ENCODE data around the gene TP63.

Gene TP63

DNA sequence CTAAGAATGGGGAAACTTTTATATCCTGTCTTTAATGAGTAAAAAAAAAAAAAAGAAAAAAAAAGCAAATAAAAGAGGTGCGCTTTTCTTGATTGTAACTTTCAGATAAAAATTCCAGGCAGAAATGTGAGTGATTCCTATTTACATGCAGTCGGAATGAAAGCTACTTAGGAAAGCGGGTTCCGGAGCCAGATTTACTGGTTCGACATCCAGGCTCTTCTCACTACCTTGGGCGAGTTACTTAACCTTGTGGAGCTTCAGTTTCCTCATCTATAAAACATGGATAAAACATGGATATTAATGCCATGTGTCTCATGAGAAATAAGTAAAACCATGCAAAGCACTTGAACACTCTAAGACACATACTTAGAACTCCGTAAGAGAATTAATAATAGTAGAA lies 169.2 kb downstream of the TP63 start:
- ChIA-PET CTCF (interaction anchor here (1.9 to 2.3 kb wide), 2 partner anchors 9 to 10 kb away, joined by 4 to 7 read pairs; no protein-coding TSS in a partner anchor), POLR2A (no interaction called here)
- TF ChIP-seq, protein P1, sequence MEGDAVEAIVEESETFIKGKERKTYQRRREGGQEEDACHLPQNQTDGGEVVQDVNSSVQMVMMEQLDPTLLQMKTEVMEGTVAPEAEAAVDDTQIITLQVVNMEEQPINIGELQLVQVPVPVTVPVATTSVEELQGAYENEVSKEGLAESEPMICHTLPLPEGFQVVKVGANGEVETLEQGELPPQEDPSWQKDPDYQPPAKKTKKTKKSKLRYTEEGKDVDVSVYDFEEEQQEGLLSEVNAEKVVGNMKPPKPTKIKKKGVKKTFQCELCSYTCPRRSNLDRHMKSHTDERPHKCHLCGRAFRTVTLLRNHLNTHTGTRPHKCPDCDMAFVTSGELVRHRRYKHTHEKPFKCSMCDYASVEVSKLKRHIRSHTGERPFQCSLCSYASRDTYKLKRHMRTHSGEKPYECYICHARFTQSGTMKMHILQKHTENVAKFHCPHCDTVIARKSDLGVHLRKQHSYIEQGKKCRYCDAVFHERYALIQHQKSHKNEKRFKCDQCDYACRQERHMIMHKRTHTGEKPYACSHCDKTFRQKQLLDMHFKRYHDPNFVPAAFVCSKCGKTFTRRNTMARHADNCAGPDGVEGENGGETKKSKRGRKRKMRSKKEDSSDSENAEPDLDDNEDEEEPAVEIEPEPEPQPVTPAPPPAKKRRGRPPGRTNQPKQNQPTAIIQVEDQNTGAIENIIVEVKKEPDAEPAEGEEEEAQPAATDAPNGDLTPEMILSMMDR (IDR thresholded peaks at IDR 0.05; ENCODE audit: control extremely low read depth, extremely low read depth, low read depth, missing control alignments): no peak
- DNase-seq (ENCODE audit: extremely low spot score): no peak

DNA sequence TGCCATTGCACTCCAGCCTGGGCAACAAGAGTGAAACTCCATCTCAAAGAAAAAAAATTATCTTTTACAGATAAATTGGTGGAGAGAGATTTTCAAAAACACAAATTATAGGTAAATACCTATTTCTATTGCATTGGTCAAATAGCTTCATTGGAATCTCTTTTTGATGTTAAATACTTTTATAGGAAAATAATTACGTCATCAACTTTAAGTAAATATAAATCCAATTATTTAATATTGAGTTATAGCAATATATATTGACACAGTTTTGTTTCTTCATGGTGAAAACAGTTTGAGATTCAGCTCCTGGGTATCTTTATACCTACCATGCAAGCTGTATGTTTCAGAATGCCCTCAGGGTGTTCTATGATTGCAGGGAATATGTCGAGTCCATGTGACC lies 172.1 kb downstream of the TP63 start:
- TF ChIP-seq, protein P1 (IDR thresholded peaks at IDR 0.05; ENCODE audit: control extremely low read depth, extremely low read depth, low read depth, missing control alignments): no peak
- no peak for DNase-seq (ENCODE audit: extremely low spot score)
- ChIA-PET CTCF (interaction anchor here (0.8 to 1.9 kb wide), 3 partner anchors 17 to 25 kb away, joined by 3 to 4 read pairs (median 4); no protein-coding TSS in a partner anchor), POLR2A (no interaction called here)

DNA sequence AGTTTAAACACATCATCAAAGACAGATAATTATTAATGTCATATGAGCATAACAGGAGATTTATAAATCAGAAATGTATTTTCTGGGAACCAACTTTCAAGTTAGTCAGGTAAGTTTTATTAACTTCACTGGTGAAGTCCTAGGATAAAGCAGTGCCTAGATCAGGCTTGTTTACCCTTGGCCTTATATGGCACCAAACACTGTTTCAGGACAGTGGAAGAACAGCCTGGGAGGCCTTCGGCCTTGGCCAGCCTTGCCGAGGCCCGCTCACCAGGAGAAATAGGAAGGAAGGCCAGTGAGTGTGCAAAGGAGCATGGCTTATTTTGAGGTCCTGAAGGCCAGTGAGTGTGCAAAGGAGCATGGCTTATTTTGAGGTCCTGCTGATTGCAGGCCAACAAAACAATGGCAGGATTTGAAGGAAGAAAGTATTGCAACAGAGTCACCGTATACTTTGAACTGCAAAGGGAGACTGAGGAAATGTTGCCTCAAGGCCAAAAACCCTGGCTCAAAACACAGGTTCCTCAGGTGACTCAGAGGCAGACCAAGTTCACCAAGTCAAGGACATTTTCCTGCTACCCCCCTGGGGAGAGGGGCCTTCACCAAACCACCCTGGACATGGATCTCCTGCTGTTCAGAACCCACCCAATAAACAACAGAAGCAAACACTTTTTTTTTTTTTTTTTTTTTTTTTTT lies 174.3 kb downstream of the TP63 start:
- CTCF ChIA-PET: no interaction called here

DNA sequence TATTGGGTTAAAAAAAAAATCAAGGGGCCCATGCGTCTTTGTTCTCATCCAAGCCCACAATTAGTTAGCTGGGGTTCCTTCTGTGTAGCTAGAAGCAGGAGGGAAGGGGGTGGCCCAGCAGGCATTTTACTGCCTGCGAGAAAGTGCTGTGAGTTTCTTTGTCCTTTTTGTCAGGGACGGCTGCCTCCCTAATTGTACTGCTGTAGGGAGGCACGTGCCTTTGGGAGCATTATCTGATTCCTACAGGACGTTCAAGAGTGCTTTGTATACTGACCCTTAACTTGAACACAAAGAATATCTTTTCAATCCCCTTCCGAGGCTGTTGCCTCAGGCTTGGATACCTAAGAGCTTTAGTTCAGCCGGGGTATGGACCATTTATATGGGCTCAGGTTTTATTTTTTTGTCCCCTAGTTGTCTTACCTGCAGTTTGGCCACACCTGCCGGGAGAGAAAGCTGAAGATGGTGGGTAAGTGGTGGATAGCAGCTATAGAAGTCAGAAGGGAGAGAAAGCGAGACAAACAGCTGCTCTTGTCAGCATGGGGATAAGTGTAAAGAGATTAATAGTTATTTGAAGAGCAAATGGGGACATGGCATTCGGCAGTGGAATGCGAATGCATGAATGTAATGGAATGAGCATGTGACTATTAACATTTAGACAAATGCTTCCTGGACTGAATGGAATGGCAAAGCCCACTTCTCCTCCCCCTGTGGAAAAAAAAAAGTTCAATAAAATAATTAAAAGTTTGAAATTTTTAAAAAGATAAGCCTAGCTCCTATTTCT lies 175.2 kb downstream of the TP63 start:
- ChIA-PET CTCF (interaction anchor here (0.7 to 1.5 kb wide), 2 partner anchors 9 kb away, joined by 3 to 4 read pairs; no protein-coding TSS in a partner anchor), POLR2A (no interaction called here)
- TF ChIP-seq, protein P1 (IDR thresholded peaks at IDR 0.05; ENCODE audit: control extremely low read depth, extremely low read depth, low read depth, missing control alignments): no peak
- DNase-seq (ENCODE audit: extremely low spot score): no peak

More for the DNA sequence above, 174.3 kb downstream of the TP63 start:
- TF ChIP-seq, protein P1 (IDR thresholded peaks at IDR 0.05; ENCODE audit: control extremely low read depth, extremely low read depth, low read depth, missing control alignments): no peak
- DNase-seq (ENCODE audit: extremely low spot score): no peak
- POLR2A ChIA-PET: no interaction called here

DNA sequence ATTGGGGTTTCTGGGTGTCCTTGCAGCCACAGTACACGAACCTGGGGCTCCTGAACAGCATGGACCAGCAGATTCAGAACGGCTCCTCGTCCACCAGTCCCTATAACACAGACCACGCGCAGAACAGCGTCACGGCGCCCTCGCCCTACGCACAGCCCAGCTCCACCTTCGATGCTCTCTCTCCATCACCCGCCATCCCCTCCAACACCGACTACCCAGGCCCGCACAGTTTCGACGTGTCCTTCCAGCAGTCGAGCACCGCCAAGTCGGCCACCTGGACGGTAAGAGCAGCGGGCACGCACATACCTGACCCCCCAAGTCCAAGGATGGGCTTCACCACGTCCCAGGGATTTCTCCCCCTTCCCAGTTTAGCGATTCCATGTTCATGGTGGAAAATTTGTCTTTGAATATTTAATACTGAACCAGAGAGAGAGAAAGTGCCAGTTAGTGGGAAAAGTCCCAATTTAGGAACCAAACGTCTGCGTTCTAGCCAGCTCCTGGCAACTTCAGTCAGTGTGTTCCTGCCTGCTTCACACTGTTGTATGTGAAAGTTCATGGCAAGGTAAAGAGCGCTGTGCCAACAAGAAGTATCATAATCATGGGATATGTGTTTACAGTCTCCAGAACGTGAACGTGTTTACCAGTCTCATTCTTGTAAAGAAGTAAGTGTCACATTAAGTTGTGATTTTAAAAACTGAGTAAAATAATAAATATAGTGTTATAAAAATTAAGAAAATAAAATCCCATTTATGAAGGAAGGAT lies 177.2 kb downstream of the TP63 start:
- CTCF ChIA-PET: no interaction called here
- POLR2A ChIA-PET: no interaction called here
- no peak for DNase-seq (ENCODE audit: extremely low spot score)
- TF ChIP-seq, protein P1 (IDR thresholded peaks at IDR 0.05; ENCODE audit: control extremely low read depth, extremely low read depth, low read depth, missing control alignments): no peak

DNA sequence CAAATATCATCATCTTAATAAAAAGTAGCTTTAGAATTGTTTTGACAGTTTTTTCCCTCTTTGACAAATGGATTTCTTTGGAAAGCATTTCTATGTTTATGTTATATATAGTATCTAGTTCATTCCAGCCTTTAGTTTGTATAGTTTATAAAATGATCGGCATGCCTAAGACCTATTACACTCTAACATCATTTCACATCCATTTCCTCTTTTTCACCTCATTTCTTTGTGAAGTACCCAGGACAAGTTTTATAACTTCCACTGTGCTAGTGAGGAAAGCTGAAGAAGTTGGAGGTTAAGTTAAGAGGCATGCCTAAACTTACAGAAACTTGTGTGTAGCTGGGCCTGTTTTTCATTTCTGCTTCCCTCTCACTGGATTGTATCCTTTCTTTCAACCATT lies 178.4 kb downstream of the TP63 start:
- ChIA-PET CTCF (interaction anchor here (0.9 to 1.5 kb wide), 2 partner anchors 10 to 19 kb away, joined by 3 to 4 read pairs; no protein-coding TSS in a partner anchor), POLR2A (no interaction called here)
- no peak for DNase-seq (ENCODE audit: extremely low spot score)
- TF ChIP-seq, protein P1 (IDR thresholded peaks at IDR 0.05; ENCODE audit: control extremely low read depth, extremely low read depth, low read depth, missing control alignments): no peak

All from GM10248 (cell line).